SK-N-SH treated with all-trans-retinoic acid at 6 μM for 48 hours (cell line): ENCODE measurements around the gene ZNF697.

ENCODE experiments used
- ATAC-seq: fragments of 200-7000 bp; cut with Tn5 transposase; 3 replicates; pipeline ENCODE4 v1.9.1; 2020; ENCODE audit warnings: mild to moderate bottlenecking, moderate library complexity
- ARNTL ChIP-seq: fragments of 450-650 bp; formaldehyde crosslinking; IDR thresholded peaks from 2 replicates; pipeline ENCODE4 v1.5.0; 2020; ENCODE audit warnings: low read depth, mild to moderate bottlenecking, moderate library complexity, borderline replicate concordance
- BACH2 ChIP-seq: fragments of 250-450 bp; sonication (Bioruptor Pico); IDR thresholded peaks from 2 replicates; pipeline ENCODE4 v1.9.0; 2021; ENCODE audit warnings: mild to moderate bottlenecking, borderline replicate concordance
- CREB5 ChIP-seq: fragments of 250-450 bp; sonication (Bioruptor Pico); IDR thresholded peaks from 2 replicates; pipeline ENCODE4 v1.5.1; 2020; ENCODE audit warnings: low read depth, mild to moderate bottlenecking, moderate library complexity
- CSRNP3 ChIP-seq: fragments of 250-450 bp; sonication (Bioruptor Pico); IDR thresholded peaks from 2 replicates; pipeline ENCODE4 v1.5.1; 2021; ENCODE audit warnings: mild to moderate bottlenecking, moderate library complexity
- ESRRG ChIP-seq: fragments of 250-450 bp; sonication (Bioruptor Pico); IDR thresholded peaks from 2 replicates; pipeline ENCODE4 v1.6.1; 2021; ENCODE audit warnings: mild to moderate bottlenecking
- GLIS3 ChIP-seq: fragments of 250-450 bp; sonication (Bioruptor Pico); IDR thresholded peaks from 2 replicates; pipeline ENCODE4 v1.5.0; 2020; ENCODE audit warnings: mild to moderate bottlenecking, moderate library complexity
- ISL1 ChIP-seq: fragments of 250-450 bp; sonication (Bioruptor Pico); IDR thresholded peaks from 2 replicates; pipeline ENCODE4 v2.1.2; 2022; ENCODE audit warnings: mild to moderate bottlenecking, moderate library complexity
- PATZ1 ChIP-seq: fragments of 250-450 bp; sonication (Bioruptor Pico); IDR thresholded peaks from 2 replicates; pipeline ENCODE4 v1.8.0; 2020; ENCODE audit warnings: mild to moderate bottlenecking, moderate library complexity, borderline replicate concordance
- POU6F1 ChIP-seq: fragments of 250-450 bp; sonication (Bioruptor Pico); IDR thresholded peaks from 2 replicates; pipeline ENCODE4 v1.8.0; 2021; ENCODE audit warnings: low read depth, mild to moderate bottlenecking, moderate library complexity, borderline replicate concordance
- RARB ChIP-seq: fragments of 250-450 bp; sonication (Bioruptor Pico); IDR thresholded peaks from 2 replicates; pipeline ENCODE4 v1.8.0; 2021; ENCODE audit warnings: mild to moderate bottlenecking, moderate library complexity
- SNAI2 ChIP-seq: fragments of 250-450 bp; sonication (Bioruptor Pico); IDR thresholded peaks from 2 replicates; pipeline ENCODE4 v1.5.0; 2020; ENCODE audit warnings: mild to moderate bottlenecking, moderate library complexity
- TOX ChIP-seq: fragments of 250-450 bp; sonication (Bioruptor Pico); IDR thresholded peaks from 2 replicates; pipeline ENCODE4 v1.8.0; 2021; ENCODE audit warnings: mild to moderate bottlenecking, moderate library complexity, borderline replicate concordance
- TSHZ2 ChIP-seq: fragments of 250-450 bp; sonication (Bioruptor Pico); IDR thresholded peaks from 2 replicates; pipeline ENCODE4 v1.5.0; 2020; ENCODE audit warnings: mild to moderate bottlenecking, moderate library complexity
- ZC3H10 ChIP-seq: fragments of 250-450 bp; sonication (Bioruptor Pico); IDR thresholded peaks from 2 replicates; pipeline ENCODE4 v1.5.1; 2021; ENCODE audit warnings: mild to moderate bottlenecking, moderate library complexity
- ZFP3 ChIP-seq: fragments of 250-450 bp; sonication (Bioruptor Pico); IDR thresholded peaks from 2 replicates; pipeline ENCODE4 v1.5.0; 2020; ENCODE audit warnings: mild to moderate bottlenecking, moderate library complexity
- ZFP30 ChIP-seq: fragments of 450-650 bp; formaldehyde crosslinking; IDR thresholded peaks from 2 replicates; pipeline ENCODE4 v1.5.0; 2022; ENCODE audit warnings: mild to moderate bottlenecking, moderate library complexity
- ZNF565 ChIP-seq: fragments of 450-650 bp; formaldehyde crosslinking; conservative IDR thresholded peaks from 2 replicates; pipeline ENCODE4 v1.5.0; 2020; ENCODE audit warnings: low read depth, mild to moderate bottlenecking, moderate library complexity
- ZNF70 ChIP-seq: fragments of 450-650 bp; formaldehyde crosslinking; IDR thresholded peaks from 2 replicates; pipeline ENCODE4 v1.5.0; 2020; ENCODE audit warnings: mild to moderate bottlenecking, moderate library complexity

ZNF697 gene

GRCh38 chr1:119623678-119624077, 24.4 kb downstream of the ZNF697 start:
- TF ChIP-seq PATZ1 (CRISPR knock-in tag) (no peak), POU6F1 (CRISPR knock-in tag) (no peak), ZNF70 (no peak), GLIS3 (CRISPR knock-in tag) (no peak), SNAI2 (CRISPR knock-in tag) (no peak), TOX (CRISPR knock-in tag) (no peak), CSRNP3 (CRISPR knock-in tag) (no peak), ISL1 (CRISPR knock-in tag) (no peak), RARB (CRISPR knock-in tag) (no peak)
- TF ChIP-seq, all 23 proteins: peak for 0
- ATAC-seq: no peak

- no peak for TF ChIP-seq ZNF70
- no peak for TF ChIP-seq POU6F1 (CRISPR knock-in tag)
- TF ChIP-seq TSHZ2 (CRISPR knock-in tag): no peak
- no peak for TF ChIP-seq ESRRG (CRISPR knock-in tag)
- no peak for TF ChIP-seq ARNTL (CRISPR knock-in tag)
- no peak for TF ChIP-seq BACH2 (CRISPR knock-in tag)
- TF ChIP-seq ZFP3 (CRISPR knock-in tag): no peak
- ATAC-seq: no peak
Measured at GRCh38 chr1:119623193-119623515, 24.9 kb downstream of the ZNF697 start.

GRCh38 chr1:119622311-119623192, 25.5 kb downstream of the ZNF697 start:
- no peak for ATAC-seq
- TF ChIP-seq RARB (CRISPR knock-in tag) (no peak), ZC3H10 (no peak), POU6F1 (CRISPR knock-in tag) (no peak), ZFP30 (CRISPR knock-in tag) (no peak), CSRNP3 (CRISPR knock-in tag) (no peak), PATZ1 (CRISPR knock-in tag) (no peak), SNAI2 (CRISPR knock-in tag) (no peak), GLIS3 (CRISPR knock-in tag) (no peak), ZNF565 (CRISPR knock-in tag) (no peak), CREB5 (CRISPR knock-in tag) (no peak), ESRRG (CRISPR knock-in tag) (no peak), TOX (CRISPR knock-in tag) (no peak), BACH2 (CRISPR knock-in tag) (no peak), ZFP3 (CRISPR knock-in tag) (no peak)
